HG03565 (cell line): ENCODE results near the gene EEIG2.
"Not testable (repeated sequence)": the region's sequence is repeated elsewhere in the genome, so short reads cannot be mapped to it uniquely, and the experiment has no call there.

Experiments
- ATAC-seq: cut with Tn5 transposase; IDR thresholded peaks from one replicate; pipeline ENCODE4 v1.9.1; 2021; ENCODE audit warnings: mild to moderate bottlenecking, moderate library complexity; ENCODE audit not compliant: unreplicated experiment

Gene EEIG2

GRCh38 chr1:108541861-108542260, 18.0 kb upstream of the EEIG2 start:
- ATAC-seq: no peak

- ATAC-seq: not testable (repeated sequence)
Observed at GRCh38 chr1:108547493-108547892, 12.4 kb upstream of the EEIG2 start.

DNA sequence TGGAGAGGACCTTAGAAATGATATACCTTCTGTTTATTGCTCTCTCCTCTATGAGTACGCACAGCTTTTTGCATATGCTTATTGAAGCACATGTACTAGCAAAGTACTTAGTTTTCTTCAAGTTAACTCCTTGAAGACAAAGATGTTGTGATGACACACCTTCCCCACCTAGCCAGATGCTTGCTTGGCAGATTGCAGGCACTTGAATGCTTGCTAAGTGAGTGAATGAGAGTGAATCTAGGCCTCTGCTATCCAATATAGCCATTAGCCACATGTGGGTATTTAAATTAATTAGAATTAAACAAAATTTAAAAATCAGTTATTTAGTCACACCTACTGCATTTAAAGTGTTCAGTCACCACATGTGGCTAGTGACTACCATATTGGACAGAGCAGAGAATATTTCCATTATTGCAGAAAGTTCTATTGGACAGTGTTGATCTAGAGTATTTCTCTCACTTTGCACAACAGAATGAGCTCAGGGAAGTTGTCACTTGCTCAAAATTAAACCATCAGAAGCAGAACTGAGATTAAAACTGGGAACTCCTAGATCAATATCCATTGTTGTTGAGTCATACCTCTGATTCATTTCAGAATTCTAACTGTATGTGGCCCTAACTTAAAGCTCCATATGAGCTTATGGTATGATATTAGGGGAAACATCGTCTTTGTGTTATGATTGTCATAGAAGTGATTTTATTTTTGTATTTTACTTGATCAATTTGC, 8.6 kb upstream of the EEIG2 start:
- ATAC-seq: peak; percentile 93

DNA sequence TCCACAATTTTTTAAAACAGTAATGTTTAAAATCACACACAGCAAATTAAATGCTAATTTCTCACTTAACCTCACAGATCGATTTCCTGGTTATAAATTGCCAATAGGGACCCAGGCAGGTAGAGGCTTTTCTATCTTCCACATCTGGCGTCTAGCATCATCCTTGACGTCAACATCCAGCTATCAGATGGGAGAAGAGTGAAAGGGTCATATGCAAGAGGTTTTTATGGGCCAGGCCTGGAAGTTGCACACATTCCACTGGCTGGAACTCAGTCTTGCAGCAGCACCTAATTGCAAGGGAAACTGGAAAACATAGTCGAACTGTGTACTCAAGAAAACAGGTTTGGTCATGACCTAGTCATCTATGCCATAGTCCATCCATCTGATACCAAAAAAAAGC, 6.0 kb upstream of the EEIG2 start:
- ATAC-seq: no peak

GRCh38 chr1:108554682-108555427, 5.0 kb upstream of the EEIG2 start:
- ATAC-seq: no peak

DNA sequence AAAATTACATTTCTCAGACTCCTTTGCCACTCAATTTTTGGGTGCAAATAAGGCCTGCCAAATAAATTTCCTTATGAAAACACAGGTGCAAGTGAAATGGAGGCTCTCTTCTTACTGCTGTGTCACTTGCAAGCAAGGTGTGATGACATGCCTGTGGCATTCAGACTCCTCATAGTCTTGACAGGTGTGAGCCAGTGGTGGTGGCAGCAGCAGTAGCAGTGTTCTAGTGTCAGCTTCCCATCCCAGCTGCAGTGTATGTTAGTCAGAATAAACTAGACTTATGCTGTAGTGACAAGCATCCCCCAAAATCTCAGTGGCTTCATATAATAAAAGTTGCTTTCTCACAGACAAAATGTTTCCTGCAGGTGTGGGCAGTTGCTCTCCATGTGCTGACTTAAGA, 3.8 kb upstream of the EEIG2 start:
- no peak for ATAC-seq

GRCh38 chr1:108556499-108556898, 3.4 kb upstream of the EEIG2 start:
- no peak for ATAC-seq

- peak; percentile 22 for ATAC-seq
Observed at GRCh38 chr1:108557296-108557695, 2.6 kb upstream of the EEIG2 start.

- peak; percentile 15 for ATAC-seq
Observed at GRCh38 chr1:108560189-108560873, 431 bp downstream of the EEIG2 start.

DNA sequence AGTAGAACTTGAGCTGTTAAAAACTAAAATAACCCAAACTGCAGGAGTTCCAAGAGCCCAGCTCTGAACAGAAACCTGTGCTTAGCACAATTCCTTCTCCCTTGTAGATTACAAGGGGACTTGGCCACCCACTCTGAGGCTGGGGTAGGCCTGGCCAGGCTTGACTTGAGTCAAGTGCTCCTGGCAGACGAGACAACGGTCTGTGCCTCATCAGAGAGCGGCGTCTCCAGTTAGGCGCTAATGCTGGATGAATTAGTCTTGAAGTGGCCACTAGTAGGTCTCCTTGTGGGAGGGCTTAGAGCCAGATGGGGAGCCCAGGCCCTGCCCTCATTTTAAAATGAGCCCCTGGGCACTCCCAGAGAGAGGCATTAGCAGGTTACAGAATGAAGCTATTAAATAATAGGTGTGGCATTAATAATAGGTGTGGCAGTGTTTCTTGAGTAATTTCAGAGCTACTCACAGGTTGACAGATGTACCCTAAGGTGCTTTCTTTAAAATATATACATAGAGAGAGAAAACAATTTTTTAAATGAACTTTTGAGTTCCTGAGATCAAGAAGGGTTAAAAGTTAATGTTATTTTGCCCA, 1.1 kb downstream of the EEIG2 start:
- peak; percentile 23 for ATAC-seq

- ATAC-seq: peak; percentile 36
Observed at GRCh38 chr1:108561689-108562326, 1.9 kb downstream of the EEIG2 start.

DNA sequence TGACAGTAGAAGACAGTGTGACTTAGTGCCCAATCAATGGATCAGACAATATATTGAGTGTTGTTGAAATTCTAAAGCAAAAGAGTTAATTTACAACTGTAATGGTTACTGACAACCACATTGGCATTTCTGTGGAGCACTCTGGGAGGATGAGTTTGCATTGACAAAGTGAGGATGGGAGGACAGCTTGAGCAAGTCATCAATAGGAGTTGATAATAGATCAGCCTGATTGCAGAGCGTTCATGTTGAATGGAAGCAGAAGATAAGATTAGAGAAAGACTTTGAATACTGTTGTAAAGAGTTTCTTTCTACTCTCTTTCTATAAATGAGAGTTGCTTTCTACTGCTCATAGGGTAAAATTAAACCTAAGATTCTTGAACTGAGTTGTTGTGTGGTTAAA, 3.9 kb downstream of the EEIG2 start:
- no peak for ATAC-seq

GRCh38 chr1:108565081-108565480, 5.2 kb downstream of the EEIG2 start:
- ATAC-seq: no peak

DNA sequence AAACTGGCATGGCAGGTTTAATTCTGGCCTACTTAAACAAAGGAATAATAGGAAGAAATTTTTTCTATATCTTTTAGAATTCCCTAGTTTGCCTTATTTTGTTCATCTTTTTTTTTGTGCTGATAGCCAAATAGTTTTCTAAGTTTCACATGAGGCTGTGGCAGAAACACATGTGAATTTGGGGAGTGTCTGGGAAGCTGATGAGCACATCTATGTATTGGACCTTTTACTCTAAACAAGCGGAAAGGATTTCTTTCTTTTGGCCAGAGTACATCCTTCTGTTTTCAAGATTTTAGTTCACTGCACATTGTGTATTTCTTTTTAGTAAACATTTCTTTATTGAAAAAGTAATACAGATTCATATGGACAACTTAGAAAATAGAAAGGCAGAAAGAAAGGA, 5.6 kb downstream of the EEIG2 start:
- no peak for ATAC-seq

GRCh38 chr1:108568589-108568988, 8.7 kb downstream of the EEIG2 start:
- no peak for ATAC-seq

- ATAC-seq: no peak
Observed at GRCh38 chr1:108569097-108569728, 9.3 kb downstream of the EEIG2 start.

- ATAC-seq: peak; percentile 96
Observed at GRCh38 chr1:108570128-108570527, 10.2 kb downstream of the EEIG2 start.

- no peak for ATAC-seq
Observed at GRCh38 chr1:108570998-108571401, 11.1 kb downstream of the EEIG2 start.

GRCh38 chr1:108572182-108572581, 12.3 kb downstream of the EEIG2 start:
- no peak for ATAC-seq

DNA sequence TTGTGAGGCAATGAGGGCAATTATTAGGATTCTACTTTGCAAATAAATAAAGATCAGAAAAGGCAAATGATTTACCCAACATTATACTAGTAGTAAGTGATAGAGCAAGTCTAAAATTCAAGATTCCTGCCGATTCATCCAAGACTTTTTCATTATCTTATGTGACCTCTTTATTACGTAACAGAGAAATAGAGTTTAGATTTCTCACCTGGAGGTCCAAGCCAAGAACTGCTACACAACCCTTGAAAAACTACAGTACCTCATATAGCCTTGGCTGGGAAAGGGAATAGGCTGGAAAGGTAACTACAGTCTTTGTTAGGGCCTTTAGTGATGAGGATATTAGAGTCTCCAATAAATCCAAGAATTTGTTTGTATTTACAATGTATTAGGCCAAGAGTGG, 13.3 kb downstream of the EEIG2 start:
- ATAC-seq: no peak

DNA sequence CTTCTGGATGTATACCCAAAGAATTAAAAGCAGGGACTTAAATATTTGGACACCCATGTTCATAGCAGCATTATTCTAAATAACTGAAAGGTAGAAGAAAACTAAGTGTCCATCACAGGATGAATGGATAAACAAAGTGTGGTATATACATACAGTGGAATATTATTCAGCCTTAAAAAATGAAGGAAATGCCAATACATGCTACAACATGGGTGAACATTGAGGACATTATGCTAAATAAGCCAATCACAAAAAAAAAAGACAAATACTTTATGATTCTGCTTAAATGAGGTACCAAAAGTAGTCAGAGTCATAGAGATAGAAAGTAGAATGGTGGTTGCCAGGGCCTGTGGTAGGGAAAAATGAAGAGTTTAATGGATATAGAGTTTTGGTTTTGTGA, 14.1 kb downstream of the EEIG2 start:
- ATAC-seq: no peak
